SK-N-SH treated with all-trans-retinoic acid at 6 μM for 48 hours (cell line): ENCODE measurements around the gene TBXAS1.

Experiments used
- ATAC-seq: fragments of 200-7000 bp; cut with Tn5 transposase; 3 replicates; pipeline ENCODE4 v1.9.1; 2020; ENCODE audit warnings: mild to moderate bottlenecking, moderate library complexity
- ARNTL ChIP-seq: fragments of 450-650 bp; formaldehyde crosslinking; IDR thresholded peaks from 2 replicates; pipeline ENCODE4 v1.5.0; 2020; ENCODE audit warnings: low read depth, mild to moderate bottlenecking, moderate library complexity, borderline replicate concordance
- BACH2 ChIP-seq: fragments of 250-450 bp; sonication (Bioruptor Pico); IDR thresholded peaks from 2 replicates; pipeline ENCODE4 v1.9.0; 2021; ENCODE audit warnings: mild to moderate bottlenecking, borderline replicate concordance
- CREB5 ChIP-seq: fragments of 250-450 bp; sonication (Bioruptor Pico); IDR thresholded peaks from 2 replicates; pipeline ENCODE4 v1.5.1; 2020; ENCODE audit warnings: low read depth, mild to moderate bottlenecking, moderate library complexity
- CSDC2 ChIP-seq: fragments of 250-450 bp; sonication (Bioruptor Pico); IDR thresholded peaks from 2 replicates; pipeline ENCODE4 v1.5.0; 2020; ENCODE audit warnings: mild to moderate bottlenecking, moderate library complexity
- CSRNP3 ChIP-seq: fragments of 250-450 bp; sonication (Bioruptor Pico); IDR thresholded peaks from 2 replicates; pipeline ENCODE4 v1.5.1; 2021; ENCODE audit warnings: mild to moderate bottlenecking, moderate library complexity
- ESRRG ChIP-seq: fragments of 250-450 bp; sonication (Bioruptor Pico); IDR thresholded peaks from 2 replicates; pipeline ENCODE4 v1.6.1; 2021; ENCODE audit warnings: mild to moderate bottlenecking
- GLIS3 ChIP-seq: fragments of 250-450 bp; sonication (Bioruptor Pico); IDR thresholded peaks from 2 replicates; pipeline ENCODE4 v1.5.0; 2020; ENCODE audit warnings: mild to moderate bottlenecking, moderate library complexity
- PATZ1 ChIP-seq: fragments of 250-450 bp; sonication (Bioruptor Pico); IDR thresholded peaks from 2 replicates; pipeline ENCODE4 v1.8.0; 2020; ENCODE audit warnings: mild to moderate bottlenecking, moderate library complexity, borderline replicate concordance
- POU6F1 ChIP-seq: fragments of 250-450 bp; sonication (Bioruptor Pico); IDR thresholded peaks from 2 replicates; pipeline ENCODE4 v1.8.0; 2021; ENCODE audit warnings: low read depth, mild to moderate bottlenecking, moderate library complexity, borderline replicate concordance
- RARB ChIP-seq: fragments of 250-450 bp; sonication (Bioruptor Pico); IDR thresholded peaks from 2 replicates; pipeline ENCODE4 v1.8.0; 2021; ENCODE audit warnings: mild to moderate bottlenecking, moderate library complexity
- SNAI2 ChIP-seq: fragments of 250-450 bp; sonication (Bioruptor Pico); IDR thresholded peaks from 2 replicates; pipeline ENCODE4 v1.5.0; 2020; ENCODE audit warnings: mild to moderate bottlenecking, moderate library complexity
- TCF4 ChIP-seq: fragments of 250-450 bp; sonication (Bioruptor Pico); IDR thresholded peaks from 2 replicates; pipeline ENCODE4 v1.8.0; 2021; ENCODE audit warnings: mild to moderate bottlenecking, moderate library complexity, borderline replicate concordance
- TOX ChIP-seq: fragments of 250-450 bp; sonication (Bioruptor Pico); IDR thresholded peaks from 2 replicates; pipeline ENCODE4 v1.8.0; 2021; ENCODE audit warnings: mild to moderate bottlenecking, moderate library complexity, borderline replicate concordance
- ZC3H10 ChIP-seq: fragments of 250-450 bp; sonication (Bioruptor Pico); IDR thresholded peaks from 2 replicates; pipeline ENCODE4 v1.5.1; 2021; ENCODE audit warnings: mild to moderate bottlenecking, moderate library complexity
- ZFP3 ChIP-seq: fragments of 250-450 bp; sonication (Bioruptor Pico); IDR thresholded peaks from 2 replicates; pipeline ENCODE4 v1.5.0; 2020; ENCODE audit warnings: mild to moderate bottlenecking, moderate library complexity
- ZFP30 ChIP-seq: fragments of 450-650 bp; formaldehyde crosslinking; IDR thresholded peaks from 2 replicates; pipeline ENCODE4 v1.5.0; 2022; ENCODE audit warnings: mild to moderate bottlenecking, moderate library complexity
- ZNF565 ChIP-seq: fragments of 450-650 bp; formaldehyde crosslinking; conservative IDR thresholded peaks from 2 replicates; pipeline ENCODE4 v1.5.0; 2020; ENCODE audit warnings: low read depth, mild to moderate bottlenecking, moderate library complexity
- ZNF70 ChIP-seq: fragments of 450-650 bp; formaldehyde crosslinking; IDR thresholded peaks from 2 replicates; pipeline ENCODE4 v1.5.0; 2020; ENCODE audit warnings: mild to moderate bottlenecking, moderate library complexity
- ZNF8 ChIP-seq: fragments of 450-650 bp; formaldehyde crosslinking; IDR thresholded peaks from 2 replicates; pipeline ENCODE4 v1.5.0; 2020; ENCODE audit warnings: mild to moderate bottlenecking, moderate library complexity

The TBXAS1 gene

GRCh38 chr7:139914306-139915267 is 85.5 kb downstream of the TBXAS1 start (continued):
- TF ChIP-seq POU6F1 (CRISPR knock-in tag) (no peak), ZNF70 (CRISPR knock-in tag) (no peak), BACH2 (CRISPR knock-in tag) (no peak), ZC3H10 (CRISPR knock-in tag) (no peak)

GRCh38 chr7:139915268-139915863 is 86.3 kb downstream of the TBXAS1 start:
- ATAC-seq = peak; percentile 48
- no peak for TF ChIP-seq ARNTL (CRISPR knock-in tag)
- TF ChIP-seq BACH2 (CRISPR knock-in tag) = no peak

GRCh38 chr7:139915864-139916716 is 87.0 kb downstream of the TBXAS1 start:
- peak; percentile 97 for ATAC-seq
- TF ChIP-seq ZNF565 (CRISPR knock-in tag) (no peak), ZNF8 (no peak), PATZ1 (CRISPR knock-in tag) (no peak; the same call in 1 of the 2 replicates), SNAI2 (no peak), TOX (CRISPR knock-in tag) (peak; percentile 79), RARB (0 out of 2 replicates have a peak, but pooled peaks have one; percentile 53), ZFP3 (no peak), GLIS3 (CRISPR knock-in tag) (no peak)

GRCh38 chr7:139916717-139917395 is 87.8 kb downstream of the TBXAS1 start:
- ATAC-seq = peak; percentile 11
- TF ChIP-seq TOX (CRISPR knock-in tag) = no peak
- no peak for TF ChIP-seq ESRRG
- no peak for TF ChIP-seq SNAI2
- no peak for TF ChIP-seq POU6F1 (CRISPR knock-in tag)
- TF ChIP-seq CREB5 (CRISPR knock-in tag) = no peak
- TF ChIP-seq ZFP3 = no peak
- TF ChIP-seq ZNF8 = no peak
- no peak for TF ChIP-seq CSDC2
- TF ChIP-seq BACH2 (CRISPR knock-in tag) = no peak
- TF ChIP-seq ARNTL (CRISPR knock-in tag) = no peak
- no peak for TF ChIP-seq ZNF70 (CRISPR knock-in tag)
- no peak for TF ChIP-seq TCF4 (CRISPR knock-in tag)
- TF ChIP-seq ZFP30 (CRISPR knock-in tag) = no peak
- no peak for TF ChIP-seq CSRNP3 (CRISPR knock-in tag)
